HCT116 (cell line): ENCODE results near the gene RFC4.

Experiments
- CBX3 ChIP-seq: IDR thresholded peaks from 2 replicates; pipeline ENCODE4 v1.6.1; 2012; ENCODE audit warnings: low read depth
- CTCF ChIP-seq, 3 experiments: fragments of 200-600 bp in 1 of 3; sonication (generic) in 1 of 3; IDR thresholded peaks in 2 of 3; conservative IDR thresholded peaks in 1 of 3; 2 replicates each; pipeline ENCODE4 v1.5.1; 2012 to 2017; ENCODE audit warnings: low read depth in 2 of 3, low read length in 2 of 3, antibody characterized with exemption in 1 of 3, borderline replicate concordance in 1 of 3, control low read depth in 1 of 3, mild to moderate bottlenecking in 1 of 3, mixed read lengths in 1 of 3, mixed run types in 1 of 3, moderate library complexity in 1 of 3; ENCODE audit not compliant: insufficient read depth in 1 of 3
- EZH2 ChIP-seq: fragments of 200-600 bp; sonication (generic); IDR thresholded peaks from 2 replicates; pipeline ENCODE4 v1.6.1; 2017; ENCODE audit warnings: antibody characterized with exemption, mixed run types
- EZH2phosphoT487 ChIP-seq: fragments of 200-600 bp; IDR thresholded peaks from 2 replicates; pipeline ENCODE4 v1.6.1; 2018; ENCODE audit warnings: antibody characterized with exemption, borderline replicate concordance
- JUND ChIP-seq: IDR thresholded peaks from 2 replicates; pipeline ENCODE4 v1.6.1; 2012
- MAX ChIP-seq: IDR thresholded peaks from 2 replicates; pipeline ENCODE4 v1.6.1; 2012
- POLR2A ChIP-seq: IDR thresholded peaks from 2 replicates; pipeline ENCODE4 v1.7.0; 2011; ENCODE audit warnings: borderline replicate concordance; ENCODE audit not compliant: insufficient read depth, insufficient read length; ENCODE audit errors: extremely low read depth
- POLR2AphosphoS5 ChIP-seq: IDR thresholded peaks from 2 replicates; pipeline ENCODE4 v1.6.1; 2011; ENCODE audit warnings: mild to moderate bottlenecking, low read depth, low read length, moderate library complexity
- REST ChIP-seq: IDR thresholded peaks from 2 replicates; pipeline ENCODE4 v1.6.1; 2012; ENCODE audit warnings: low read depth
- SRF ChIP-seq: IDR thresholded peaks from 2 replicates; pipeline ENCODE4 v1.6.1; 2012; ENCODE audit warnings: low read depth
- TCF7L2 ChIP-seq: IDR thresholded peaks from 2 replicates; pipeline ENCODE4 v1.7.0; 2011; ENCODE audit warnings: borderline replicate concordance, inconsistent platforms; ENCODE audit not compliant: insufficient read depth, insufficient read length; ENCODE audit errors: extremely low read depth

- no peak for TF ChIP-seq SRF
- TF ChIP-seq EZH2phosphoT487: no peak
- no peak for TF ChIP-seq CBX3
- no peak for TF ChIP-seq EZH2
- no peak for TF ChIP-seq POLR2A
- no peak for TF ChIP-seq CTCF (IDR thresholded peaks at IDR 0.05 in 2 of 3, conservative IDR thresholded peaks at IDR 0.05 in 1 of 3; ENCODE audit: borderline replicate concordance in 1 of 3, insufficient read depth in 1 of 3, low read depth in 2 of 3, low read length in 2 of 3)
- no peak for TF ChIP-seq TCF7L2
- no peak for TF ChIP-seq POLR2AphosphoS5
- no peak for TF ChIP-seq REST
- no peak for TF ChIP-seq JUND
- no peak for TF ChIP-seq MAX
These were observed 48.7 kb upstream of the RFC4 start for GRCh38 chr3:186854954-186855353.
